Gastroesophageal sphincter (tissue), 3 donors: ENCODE results near the gene TSPAN14.

Experiments
- POLR2A ChIP-seq, 2 donors: fragments of 450-650 bp; IDR thresholded peaks; one replicate each; pipeline ENCODE4 v1.6.1; 2017; ENCODE audit warnings: antibody characterized with exemption in 2 of 2, mild to moderate bottlenecking in 2 of 2, moderate library complexity in 1 of 2
- POLR2AphosphoS5 ChIP-seq: sonication (generic); formaldehyde crosslinking; IDR thresholded peaks from one replicate; pipeline ENCODE4 v1.6.1; 2017; ENCODE audit warnings: antibody characterized with exemption
- TF ChIP-seq, protein P1 (sequence below), 4 experiments: fragments of 200-600 bp in 2 of 4; fragments of 450-650 bp in 2 of 4; sonication (generic) in 1 of 4; IDR thresholded peaks; one replicate each; pipeline ENCODE4 v1.5.1; 2017 to 2019; ENCODE audit warnings: antibody characterized with exemption in 4 of 4, mild to moderate bottlenecking in 2 of 4, moderate library complexity in 2 of 4

DNA sequence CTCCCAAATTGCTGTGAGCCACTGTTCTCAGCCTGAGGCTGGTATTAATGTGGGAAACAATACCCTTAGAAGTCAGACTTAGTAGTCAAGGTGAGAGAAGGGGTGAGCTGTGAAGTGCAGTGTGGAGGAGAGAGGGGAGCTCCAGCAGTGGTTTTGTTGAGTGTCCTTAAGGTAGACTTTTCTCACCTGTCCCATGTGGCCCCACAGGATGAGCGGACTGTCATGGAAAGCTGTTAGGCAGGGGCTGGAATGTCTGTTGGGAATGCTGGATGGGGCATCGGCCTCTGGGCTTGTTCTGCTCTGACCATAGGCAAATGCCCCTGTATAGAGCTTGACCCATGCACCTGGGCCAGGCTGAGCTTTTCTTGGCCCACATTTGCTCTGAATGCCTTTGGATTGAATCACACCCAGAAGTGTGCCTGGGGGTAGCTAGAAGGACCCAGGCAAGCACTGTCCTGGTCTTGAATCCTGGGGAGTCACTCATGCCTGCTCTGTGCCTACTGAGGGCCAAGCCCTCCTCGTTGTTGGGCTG lies 47.3 kb downstream of the TSPAN14 start:
- TF ChIP-seq, protein P1, sequence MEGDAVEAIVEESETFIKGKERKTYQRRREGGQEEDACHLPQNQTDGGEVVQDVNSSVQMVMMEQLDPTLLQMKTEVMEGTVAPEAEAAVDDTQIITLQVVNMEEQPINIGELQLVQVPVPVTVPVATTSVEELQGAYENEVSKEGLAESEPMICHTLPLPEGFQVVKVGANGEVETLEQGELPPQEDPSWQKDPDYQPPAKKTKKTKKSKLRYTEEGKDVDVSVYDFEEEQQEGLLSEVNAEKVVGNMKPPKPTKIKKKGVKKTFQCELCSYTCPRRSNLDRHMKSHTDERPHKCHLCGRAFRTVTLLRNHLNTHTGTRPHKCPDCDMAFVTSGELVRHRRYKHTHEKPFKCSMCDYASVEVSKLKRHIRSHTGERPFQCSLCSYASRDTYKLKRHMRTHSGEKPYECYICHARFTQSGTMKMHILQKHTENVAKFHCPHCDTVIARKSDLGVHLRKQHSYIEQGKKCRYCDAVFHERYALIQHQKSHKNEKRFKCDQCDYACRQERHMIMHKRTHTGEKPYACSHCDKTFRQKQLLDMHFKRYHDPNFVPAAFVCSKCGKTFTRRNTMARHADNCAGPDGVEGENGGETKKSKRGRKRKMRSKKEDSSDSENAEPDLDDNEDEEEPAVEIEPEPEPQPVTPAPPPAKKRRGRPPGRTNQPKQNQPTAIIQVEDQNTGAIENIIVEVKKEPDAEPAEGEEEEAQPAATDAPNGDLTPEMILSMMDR (IDR thresholded peaks at IDR 0.05): no peak
- TF ChIP-seq POLR2AphosphoS5: no peak
- TF ChIP-seq POLR2A (IDR thresholded peaks at IDR 0.05): no peak
